Keratinocyte (primary cell): ENCODE results near the gene RCN2.

Experiments
- EZH2 ChIP-seq: IDR thresholded peaks from one replicate; pipeline ENCODE4 v1.6.1; 2012; ENCODE audit warnings: inconsistent platforms, mild to moderate bottlenecking, low read length, moderate library complexity
- TF ChIP-seq, protein P1 (sequence below), 3 experiments: IDR thresholded peaks in 1 of 3; conservative IDR thresholded peaks in 1 of 3; optimal IDR thresholded peaks in 1 of 3; 2 replicates in 2 of 3; 3 replicates in 1 of 3; pipeline versions ENCODE3 to v1.5.1; 2011; ENCODE audit warnings: low read length in 3 of 3, mild to moderate bottlenecking in 3 of 3, moderate library complexity in 2 of 3, control low read depth in 1 of 3, inconsistent platforms in 1 of 3; ENCODE audit not compliant: insufficient read depth in 2 of 3; ENCODE audit errors: extremely low read depth in 1 of 3

DNA sequence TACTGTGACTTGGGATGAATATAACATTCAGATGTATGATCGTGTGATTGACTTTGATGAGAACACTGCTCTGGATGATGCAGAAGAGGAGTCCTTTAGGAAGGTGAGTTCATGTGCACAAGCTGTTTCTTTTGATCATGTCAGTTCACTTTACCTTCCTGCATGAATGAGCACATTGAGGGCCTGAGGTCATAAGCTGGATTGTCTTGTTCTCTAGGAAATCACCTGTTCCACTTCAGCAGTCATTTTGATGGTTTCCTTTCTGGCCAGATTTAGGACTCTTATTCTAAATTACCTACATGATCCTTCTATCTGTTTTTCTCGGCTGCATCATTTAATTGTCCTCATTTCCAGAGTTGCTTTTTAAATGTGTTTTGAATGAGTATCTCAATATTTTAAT lies 4.1 kb downstream of the RCN2 start:
- TF ChIP-seq, protein P1, sequence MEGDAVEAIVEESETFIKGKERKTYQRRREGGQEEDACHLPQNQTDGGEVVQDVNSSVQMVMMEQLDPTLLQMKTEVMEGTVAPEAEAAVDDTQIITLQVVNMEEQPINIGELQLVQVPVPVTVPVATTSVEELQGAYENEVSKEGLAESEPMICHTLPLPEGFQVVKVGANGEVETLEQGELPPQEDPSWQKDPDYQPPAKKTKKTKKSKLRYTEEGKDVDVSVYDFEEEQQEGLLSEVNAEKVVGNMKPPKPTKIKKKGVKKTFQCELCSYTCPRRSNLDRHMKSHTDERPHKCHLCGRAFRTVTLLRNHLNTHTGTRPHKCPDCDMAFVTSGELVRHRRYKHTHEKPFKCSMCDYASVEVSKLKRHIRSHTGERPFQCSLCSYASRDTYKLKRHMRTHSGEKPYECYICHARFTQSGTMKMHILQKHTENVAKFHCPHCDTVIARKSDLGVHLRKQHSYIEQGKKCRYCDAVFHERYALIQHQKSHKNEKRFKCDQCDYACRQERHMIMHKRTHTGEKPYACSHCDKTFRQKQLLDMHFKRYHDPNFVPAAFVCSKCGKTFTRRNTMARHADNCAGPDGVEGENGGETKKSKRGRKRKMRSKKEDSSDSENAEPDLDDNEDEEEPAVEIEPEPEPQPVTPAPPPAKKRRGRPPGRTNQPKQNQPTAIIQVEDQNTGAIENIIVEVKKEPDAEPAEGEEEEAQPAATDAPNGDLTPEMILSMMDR (optimal IDR thresholded peaks at IDR 0.05 in 1 of 3, IDR thresholded peaks at IDR 0.05 in 1 of 3, conservative IDR thresholded peaks at IDR 0.05 in 1 of 3; ENCODE audit: extremely low read depth in 1 of 3, insufficient read depth in 2 of 3, low read length in 3 of 3): no peak
- no peak for TF ChIP-seq EZH2
